HG02885 (cell line): ENCODE results near the gene GTF2H4.
"Not testable (repeated sequence)": the region's sequence is repeated elsewhere in the genome, so short reads cannot be mapped to it uniquely, and the experiment has no call there.

Source experiments
- ATAC-seq: cut with Tn5 transposase; IDR thresholded peaks from one replicate; pipeline ENCODE4 v1.9.1; 2021; ENCODE audit warnings: mild to moderate bottlenecking; ENCODE audit not compliant: unreplicated experiment, poor library complexity

GTF2H4 gene

GRCh38 chr6:30917041-30917440 is 9.0 kb downstream of the GTF2H4 start:
- ATAC-seq = no peak

- no peak for ATAC-seq
Observed at GRCh38 chr6:30917487-30917886, 9.5 kb downstream of the GTF2H4 start.

DNA sequence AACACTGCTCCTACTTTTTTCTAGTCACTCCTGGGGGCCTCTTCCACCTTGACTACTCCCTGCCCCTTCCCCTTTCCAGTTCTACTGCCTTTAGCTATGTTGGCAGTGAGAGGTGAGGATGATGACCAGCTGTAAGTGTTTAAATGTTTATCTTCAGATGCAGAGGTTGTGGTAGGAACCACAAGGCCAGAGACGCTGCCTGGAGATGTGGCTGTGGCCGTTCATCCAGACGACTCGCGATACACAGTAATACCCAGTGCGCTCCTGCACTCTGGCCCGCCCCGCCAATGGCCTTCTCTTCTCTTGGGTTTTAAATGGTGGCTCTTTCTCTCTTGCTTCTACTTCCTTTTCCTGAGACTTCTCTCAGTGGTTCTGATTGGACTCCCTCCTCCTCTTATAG is 10.7 kb downstream of the GTF2H4 start:
- ATAC-seq = no peak

DNA sequence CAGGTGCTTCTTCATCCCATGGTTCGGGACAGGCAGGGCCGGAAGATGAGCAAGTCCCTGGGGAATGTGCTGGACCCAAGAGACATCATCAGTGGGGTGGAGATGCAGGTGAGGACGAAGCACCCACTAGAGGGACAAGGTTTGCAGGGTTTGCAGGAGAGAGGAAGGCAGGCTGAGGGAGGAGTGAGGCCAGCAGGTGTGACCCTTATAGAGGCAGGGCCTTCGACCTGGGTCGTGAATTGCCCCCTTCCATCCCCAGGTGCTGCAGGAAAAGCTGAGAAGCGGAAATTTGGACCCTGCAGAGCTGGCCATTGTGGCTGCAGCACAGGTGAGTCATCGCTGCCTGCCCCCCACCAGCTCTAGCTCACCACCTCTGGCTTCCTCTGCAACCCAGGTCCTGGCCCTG is 14.4 kb downstream of the GTF2H4 start:
- no peak for ATAC-seq

- not testable (repeated sequence) for ATAC-seq
Observed at GRCh38 chr6:30924040-30924627, 16.1 kb downstream of the GTF2H4 start.

DNA sequence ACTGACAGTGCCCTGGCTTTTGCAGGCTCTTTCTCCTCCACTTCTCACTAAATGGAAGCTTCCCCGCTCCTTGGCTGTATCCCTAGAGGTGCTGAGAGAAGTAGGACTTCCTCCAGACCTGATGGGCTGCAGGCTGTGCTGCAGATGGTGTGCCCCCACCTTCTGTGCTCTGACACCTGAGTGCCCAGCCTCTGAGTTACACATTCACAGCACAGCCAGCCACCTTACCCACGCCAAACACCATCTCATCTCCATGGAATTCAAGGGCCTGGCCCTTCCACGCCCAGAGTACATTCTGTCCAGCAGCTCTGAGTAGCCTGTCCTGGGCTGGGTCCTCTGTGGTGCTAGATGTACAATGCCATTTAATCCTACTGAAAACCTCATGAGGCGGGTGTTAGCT is 18.6 kb downstream of the GTF2H4 start:
- no peak for ATAC-seq

DNA sequence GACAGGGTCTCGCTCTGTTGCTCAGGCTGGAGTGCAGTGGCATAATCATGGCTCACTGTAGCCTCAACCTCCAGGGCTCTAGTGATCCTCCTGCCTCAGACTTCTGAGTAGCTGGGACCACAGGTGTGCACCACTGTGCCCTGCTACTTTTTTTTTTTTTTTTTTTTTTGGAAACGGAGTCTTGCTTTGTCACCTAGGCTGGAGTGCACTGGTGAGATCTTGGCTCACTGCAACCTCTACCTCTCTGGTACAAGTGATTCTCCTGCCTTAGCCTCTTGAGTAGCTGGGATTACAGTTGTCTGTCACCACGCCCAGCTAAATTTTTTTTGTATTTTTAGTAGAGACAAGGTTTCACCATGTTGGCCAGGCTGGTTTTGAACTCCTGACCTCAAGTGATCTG is 19.1 kb downstream of the GTF2H4 start:
- not testable (repeated sequence) for ATAC-seq

DNA sequence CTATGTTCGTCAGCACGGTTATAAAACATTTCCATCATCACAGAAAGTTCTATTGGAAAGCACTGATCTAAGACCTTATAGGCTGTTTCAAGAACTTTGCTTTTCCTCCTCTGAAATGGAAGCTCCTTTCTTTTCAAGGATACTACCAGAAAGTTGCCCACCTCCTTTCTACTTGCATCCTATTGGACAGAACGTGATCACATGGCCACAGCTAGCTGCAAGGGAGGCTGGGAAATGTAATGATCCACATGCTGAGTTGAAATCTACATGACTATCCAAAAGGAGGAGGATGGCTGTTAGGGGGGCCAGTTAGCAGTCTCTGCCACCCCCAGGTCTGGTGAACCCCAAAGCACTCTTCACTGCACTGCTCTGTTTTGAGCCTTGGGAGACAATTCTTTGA is 20.7 kb downstream of the GTF2H4 start:
- no peak for ATAC-seq

GRCh38 chr6:30930506-30930905 is 22.5 kb downstream of the GTF2H4 start:
- ATAC-seq = no peak

GRCh38 chr6:30931272-30931671 is 23.3 kb downstream of the GTF2H4 start:
- no peak for ATAC-seq

GRCh38 chr6:30931969-30932645 is 24.1 kb downstream of the GTF2H4 start, which contains the start of gene SFTA2:
TSS of gene SFTA2 (minus strand) at chr6:30932170. CDS start at chr6:30932096, 74 bp downstream.
- ATAC-seq = no peak

GRCh38 chr6:30932665-30933365 is 24.8 kb downstream of the GTF2H4 start:
- ATAC-seq = no peak

GRCh38 chr6:30935018-30935417 is 27.0 kb downstream of the GTF2H4 start:
- no peak for ATAC-seq

GRCh38 chr6:30937265-30937664 is 29.3 kb downstream of the GTF2H4 start:
- ATAC-seq = no peak

GRCh38 chr6:30938730-30939129 is 30.7 kb downstream of the GTF2H4 start:
- ATAC-seq = no peak

GRCh38 chr6:30939473-30939872 is 31.5 kb downstream of the GTF2H4 start:
- ATAC-seq = no peak

DNA sequence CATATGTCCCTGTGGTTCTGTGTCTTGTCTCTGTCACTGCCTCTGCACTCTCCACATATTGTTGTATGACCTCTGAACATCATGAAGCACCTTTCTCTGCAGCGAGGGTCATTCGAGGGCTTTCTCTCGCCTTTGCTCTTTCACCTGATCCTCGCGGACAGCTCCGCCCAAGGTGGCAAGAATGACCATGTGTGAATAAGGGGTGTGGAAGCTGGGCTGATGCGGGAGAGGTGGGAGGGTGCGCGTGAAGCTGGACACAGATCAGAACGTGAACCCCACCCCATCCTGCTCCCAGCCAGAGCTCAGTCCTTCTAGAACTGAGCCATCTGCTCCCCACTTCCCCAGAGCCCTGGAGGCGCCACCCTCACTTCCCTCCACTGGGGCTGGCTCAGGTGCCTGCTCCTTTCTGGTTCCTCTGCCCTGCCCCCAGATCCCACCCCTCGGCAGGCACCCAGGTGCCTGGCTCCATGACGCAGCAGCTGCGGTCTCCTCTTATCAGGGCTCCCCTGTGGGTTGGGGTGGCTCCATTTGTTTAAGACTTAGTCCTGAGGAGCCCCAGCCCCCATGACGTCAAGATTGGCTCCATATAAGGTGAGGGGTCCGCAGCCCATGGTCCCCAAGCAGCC is 32.5 kb downstream of the GTF2H4 start, which contains the start of gene MUCL3:
TSS of gene MUCL3 (plus strand) at position 613 of the 626 bp plus-strand sequence. CDS start 27 bp downstream, outside the sequence.
- no peak for ATAC-seq

GRCh38 chr6:30942338-30943060 is 34.5 kb downstream of the GTF2H4 start:
- no peak for ATAC-seq

GRCh38 chr6:30944051-30944450 is 36.0 kb downstream of the GTF2H4 start:
- ATAC-seq = no peak

DNA sequence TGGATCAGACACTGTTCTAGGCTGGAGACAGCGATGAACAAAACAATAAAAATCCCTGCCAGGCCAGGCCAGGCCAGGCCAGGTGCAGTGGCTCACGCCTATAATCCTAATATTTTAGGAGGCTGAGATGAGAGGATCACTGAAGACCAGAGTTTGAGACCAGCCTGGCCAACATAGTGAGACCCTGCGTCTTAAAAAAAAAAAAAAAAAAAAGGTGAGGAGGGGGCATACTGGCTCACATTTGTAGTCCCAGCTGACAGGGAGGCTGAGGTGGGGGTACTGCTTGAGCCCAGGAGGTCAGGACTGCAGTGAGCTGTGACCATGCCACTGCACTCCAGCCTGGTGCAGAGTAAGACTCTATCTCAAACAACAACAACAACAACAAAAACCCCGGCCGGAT is 37.3 kb downstream of the GTF2H4 start:
- ATAC-seq = no peak
